Activated T-cell treated with anti-CD3 and anti-CD28 coated beads for 24 hours (primary cell): ENCODE results near the gene SLC25A48.
A peak's percentile ranks its signal among the peaks of the same experiment; 100 is the strongest.
"Not testable (repeated sequence)": the region's sequence is repeated elsewhere in the genome, so short reads cannot be mapped to it uniquely, and the experiment has no call there.

Source experiments
- DNase-seq: peaks from one replicate; pipeline ENCODE4 v3.0.0-alpha.2; 2020; ENCODE audit warnings: low read depth

SLC25A48 gene

GRCh38 chr5:135829681-135830383 lies 4.6 kb upstream of the SLC25A48 start:
- peak; percentile 7 for DNase-seq

GRCh38 chr5:135830384-135830700 lies 4.1 kb upstream of the SLC25A48 start:
- no peak for DNase-seq

GRCh38 chr5:135830876-135831275 lies 3.6 kb upstream of the SLC25A48 start:
- DNase-seq: no peak

GRCh38 chr5:135831439-135831838 lies 3.0 kb upstream of the SLC25A48 start:
- no peak for DNase-seq

GRCh38 chr5:135831851-135832555 lies 2.5 kb upstream of the SLC25A48 start:
- DNase-seq: no peak

GRCh38 chr5:135832941-135833920 lies 1.2 kb upstream of the SLC25A48 start:
- DNase-seq: no peak

- no peak for DNase-seq
Observed at GRCh38 chr5:135833961-135834638, 363 bp upstream of the SLC25A48 start.

- no peak for DNase-seq
Observed at GRCh38 chr5:135835766-135836165, 1.3 kb downstream of the SLC25A48 start.

- not testable (repeated sequence) for DNase-seq
Observed at GRCh38 chr5:135838395-135838794, 3.9 kb downstream of the SLC25A48 start.

- no peak for DNase-seq
Observed at GRCh38 chr5:135839566-135839965, 5.1 kb downstream of the SLC25A48 start.

- no peak for DNase-seq
Observed at GRCh38 chr5:135840959-135841358, 6.5 kb downstream of the SLC25A48 start.

GRCh38 chr5:135842737-135843136 lies 8.3 kb downstream of the SLC25A48 start:
- DNase-seq: no peak

- DNase-seq: no peak
Observed at GRCh38 chr5:135843571-135844337, 9.3 kb downstream of the SLC25A48 start.

GRCh38 chr5:135846311-135846710 lies 11.8 kb downstream of the SLC25A48 start:
- no peak for DNase-seq

GRCh38 chr5:135847976-135848375 lies 13.5 kb downstream of the SLC25A48 start:
- DNase-seq: no peak

GRCh38 chr5:135850231-135850630 lies 15.8 kb downstream of the SLC25A48 start:
- no peak for DNase-seq

GRCh38 chr5:135850671-135851070 lies 16.2 kb downstream of the SLC25A48 start:
- no peak for DNase-seq

- DNase-seq: no peak
Observed at GRCh38 chr5:135851186-135851914, 16.9 kb downstream of the SLC25A48 start.

- DNase-seq: no peak
Observed at GRCh38 chr5:135851915-135852845, 17.7 kb downstream of the SLC25A48 start.
